ENCODE measurements around the gene ZDHHC11.
A peak's percentile ranks its signal among the peaks of the same experiment; 100 is the strongest.
"Not testable (repeated sequence)": the region's sequence is repeated elsewhere in the genome, so short reads cannot be mapped to it uniquely, and the experiment has no call there.

ZDHHC11 gene

GRCh38 chr5:761854-762710, 88.7 kb downstream of the ZDHHC11 start:
- no peak for DNase-seq (ENCODE audit: low read depth in 3 of 3)

- DNase-seq (ENCODE audit: low read depth in 3 of 3), result no peak
Measured at GRCh38 chr5:761059-761771, 89.6 kb downstream of the ZDHHC11 start.

GRCh38 chr5:760363-761058, 90.3 kb downstream of the ZDHHC11 start:
- no peak for DNase-seq (ENCODE audit: low read depth in 3 of 3)

GRCh38 chr5:759781-760362, 90.9 kb downstream of the ZDHHC11 start:
- no peak for DNase-seq (ENCODE audit: low read depth in 3 of 3)

GRCh38 chr5:759111-759751, 91.6 kb downstream of the ZDHHC11 start:
- peak in 2 of 3 experiments; percentile 32 to 50 for DNase-seq (ENCODE audit: low read depth in 3 of 3)

- DNase-seq (ENCODE audit: low read depth in 3 of 3), result no peak
Measured at GRCh38 chr5:758698-759053, 92.1 kb downstream of the ZDHHC11 start.

GRCh38 chr5:757931-758697, 92.7 kb downstream of the ZDHHC11 start:
- DNase-seq (ENCODE audit: low read depth in 3 of 3), result peak in 1 of 3 experiments; percentile 41

GRCh38 chr5:757346-757930, 93.3 kb downstream of the ZDHHC11 start:
- DNase-seq (ENCODE audit: low read depth in 3 of 3), result no peak

GRCh38 chr5:756865-757345, 93.9 kb downstream of the ZDHHC11 start:
- no peak for DNase-seq (ENCODE audit: low read depth in 3 of 3)

GRCh38 chr5:756171-756570, 94.6 kb downstream of the ZDHHC11 start:
- no peak for DNase-seq (ENCODE audit: low read depth in 3 of 3)

- DNase-seq (ENCODE audit: low read depth in 3 of 3), result peak in 1 of 3 experiments; percentile 22
Measured at GRCh38 chr5:754143-754632, 96.6 kb downstream of the ZDHHC11 start.

- not testable (repeated sequence) for DNase-seq (ENCODE audit: low read depth in 3 of 3)
Measured at GRCh38 chr5:753567-754142, 97.1 kb downstream of the ZDHHC11 start.

GRCh38 chr5:752532-753115, 98.2 kb downstream of the ZDHHC11 start:
- not testable (repeated sequence) for DNase-seq (ENCODE audit: low read depth in 3 of 3)

GRCh38 chr5:751992-752391, 98.8 kb downstream of the ZDHHC11 start:
- DNase-seq (ENCODE audit: low read depth in 3 of 3), result not testable (repeated sequence)

GRCh38 chr5:751496-751895, 99.3 kb downstream of the ZDHHC11 start:
- DNase-seq (ENCODE audit: low read depth in 3 of 3), result no peak

GRCh38 chr5:750226-750625, 100.6 kb downstream of the ZDHHC11 start:
- DNase-seq (ENCODE audit: low read depth in 3 of 3), result not testable (repeated sequence)

GRCh38 chr5:749101-749670, 101.6 kb downstream of the ZDHHC11 start:
- no peak for DNase-seq (ENCODE audit: low read depth in 3 of 3)

- DNase-seq (ENCODE audit: low read depth in 3 of 3), result not testable (repeated sequence)
Measured at GRCh38 chr5:748011-748980, 102.5 kb downstream of the ZDHHC11 start.

Measured in stimulated activated CD4-positive, alpha-beta T cell treated with anti-CD3 and anti-CD28 coated beads, TNF-alpha, amount 100 ng/mL, for 24 hours (primary cell).